A549 (cell line): ENCODE measurements around the gene CYP4V2. TPM values are rescaled to one million over a fixed set of nuclear protein-coding genes. Genes with fewer than 3 reads are reported as not detected.

Experiments
- ATAC-seq, 2 experiments: fragments of 200-7000 bp in 1 of 2; fragments of >200 bp in 1 of 2; cut with Nextera tagmentation in 1 of 2; cut with Tn5 transposase in 1 of 2; 3 replicates each; pipeline versions ENCODE4 v1.8.0 to v1.9.1; 2018 to 2020; ENCODE audit warnings: mild to moderate bottlenecking in 1 of 2, moderate library complexity in 1 of 2
- CTCF ChIA-PET: fragments of 300-600 bp; sonication (Branson Sonifier 250); formaldehyde crosslinking; extraction: SDS; loops from one replicate; lab custom pipeline; 2021; ENCODE audit warnings: antibody characterized with exemption, inconsistent platforms; lab: Yijun Ruan, JAX
- POLR2A ChIA-PET: fragments of 350-600 bp; formaldehyde crosslinking; extraction: SDS; loops from one replicate; lab custom pipeline; 2021; ENCODE audit warnings: antibody characterized with exemption, inconsistent platforms; lab: Yijun Ruan, JAX
- DNase-seq, 2 experiments: peaks; one replicate each; pipeline versions ENCODE4 v3.0.0 to v3.0.0-alpha.2; 2011 to 2016; ENCODE audit warnings: low read depth in 1 of 2, low spot score in 1 of 2
- FAIRE-seq: peaks from 2 replicates; lab custom pipeline; 2011; peaks lifted over from hg19 to GRCh38; lab: Jason Lieb, UNC
- H3K27ac ChIP-seq, 2 experiments: fragments of >200 bp; sonication (Bioruptor Twin); formaldehyde crosslinking; 3 replicates each; pipeline ENCODE4 v1.5.1; 2016 to 2017
- H3K4me1 ChIP-seq: fragments of >200 bp; sonication (Bioruptor Twin); formaldehyde crosslinking; 3 replicates; pipeline ENCODE4 v1.6.1; 2016
- H3K4me2 ChIP-seq: fragments of >200 bp; sonication (Bioruptor Twin); formaldehyde crosslinking; 3 replicates; pipeline ENCODE4 v1.6.1; 2016
- H3K4me3 ChIP-seq: fragments of >200 bp; sonication (Bioruptor Twin); formaldehyde crosslinking; 3 replicates; pipeline ENCODE4 v1.5.1; 2016
- H3K9me3 ChIP-seq: fragments of >200 bp; sonication (Bioruptor Twin); formaldehyde crosslinking; 3 replicates; pipeline ENCODE4 v1.6.1; 2016
- BHLHE40 ChIP-seq: IDR thresholded peaks from 2 replicates; pipeline ENCODE4 v1.6.1; 2012; ENCODE audit warnings: low read depth, low read length, inconsistent platforms
- CHD2 ChIP-seq: fragments of 150-350 bp; IDR thresholded peaks from 2 replicates; pipeline ENCODE4 v1.6.1; 2014; ENCODE audit warnings: low read length; ENCODE audit not compliant: partially characterized antibody
- EHF ChIP-seq: fragments of 250-450 bp; sonication (Bioruptor Pico); IDR thresholded peaks from 2 replicates; pipeline ENCODE4 v1.5.0; 2020; ENCODE audit warnings: mild to moderate bottlenecking
- EHMT2 ChIP-seq: fragments of 200-600 bp; sonication (generic); IDR thresholded peaks from 2 replicates; pipeline ENCODE4 v1.6.1; 2016; ENCODE audit warnings: antibody characterized with exemption, low read depth, mild to moderate bottlenecking, moderate library complexity
- EP300 ChIP-seq, 2 experiments: fragments of >200 bp; sonication (Bioruptor Twin); formaldehyde crosslinking; IDR thresholded peaks; 2 replicates in 1 of 2; 3 replicates in 1 of 2; pipeline ENCODE4 v1.6.1; 2016 to 2017
- FOSL2 ChIP-seq, 2 experiments: fragments of 450-650 bp in 1 of 2; fragments of >200 bp in 1 of 2; sonication (Bioruptor Twin) in 1 of 2; formaldehyde crosslinking; IDR thresholded peaks; 2 replicates each; pipeline versions ENCODE4 v1.5.0 to v1.6.1; 2016 to 2020; ENCODE audit warnings: mild to moderate bottlenecking in 1 of 2, moderate library complexity in 1 of 2
- GATA3 ChIP-seq: IDR thresholded peaks from 2 replicates; pipeline ENCODE4 v1.6.1; 2012; ENCODE audit warnings: borderline replicate concordance
- HDAC2 ChIP-seq: fragments of 200-600 bp; sonication (generic); IDR thresholded peaks from 2 replicates; pipeline ENCODE4 v1.6.1; 2016
- HOXA7 ChIP-seq: fragments of 250-450 bp; sonication (Bioruptor Pico); IDR thresholded peaks from 2 replicates; pipeline ENCODE4 v1.5.0; 2020; ENCODE audit warnings: mild to moderate bottlenecking, moderate library complexity
- HOXB13 ChIP-seq: fragments of 250-450 bp; sonication (Bioruptor Pico); IDR thresholded peaks from 2 replicates; pipeline ENCODE4 v1.5.0; 2020; ENCODE audit warnings: low read depth, mild to moderate bottlenecking, moderate library complexity
- JUNB ChIP-seq: fragments of >200 bp; sonication (Bioruptor Twin); formaldehyde crosslinking; IDR thresholded peaks from 2 replicates; pipeline ENCODE4 v1.6.1; 2016
- NFE2L2 ChIP-seq: fragments of 150-350 bp; conservative IDR thresholded peaks from 2 replicates; pipeline ENCODE4 v1.6.1; 2014; ENCODE audit warnings: low read length
- RARB ChIP-seq: fragments of 250-450 bp; sonication (Bioruptor Pico); IDR thresholded peaks from 2 replicates; pipeline ENCODE4 v1.8.0; 2021; ENCODE audit warnings: mild to moderate bottlenecking, moderate library complexity
- SMC3 ChIP-seq: fragments of >200 bp; sonication (Bioruptor Twin); formaldehyde crosslinking; IDR thresholded peaks from 3 replicates; pipeline ENCODE4 v1.6.1; 2018; ENCODE audit warnings: inconsistent platforms
- ZC3H11A ChIP-seq: fragments of 450-650 bp; IDR thresholded peaks from 2 replicates; pipeline ENCODE4 v1.6.1; 2014; ENCODE audit warnings: antibody characterized with exemption, mild to moderate bottlenecking
- ZFP36 ChIP-seq: fragments of 450-650 bp; IDR thresholded peaks from 2 replicates; pipeline ENCODE4 v1.6.1; 2014; ENCODE audit warnings: borderline replicate concordance; ENCODE audit not compliant: partially characterized antibody
- ZSCAN20 ChIP-seq: fragments of 250-450 bp; sonication (Bioruptor Pico); IDR thresholded peaks from 2 replicates; pipeline ENCODE4 v1.8.0; 2022; ENCODE audit warnings: mild to moderate bottlenecking, moderate library complexity
- WGBS: methylation state at CpG from one replicate; pipeline ENCODE4 v1.1.6; 2017; ENCODE audit errors: missing lambda C conversion rate; 5-methylcytosine and 5-hydroxymethylcytosine counted together
- polyA plus RNA-seq, 4 experiments: library from polyadenylated mRNA; depleted of rRNA in 3 of 4; stranded (reverse); fragments of >200 nt; fragmentation: RNase III in 1 of 4; extraction: RNeasy Plus Mini Kit Qiagen cat#74134 plus additional on column Dnase treatment in 1 of 4; gene quantifications; 2 replicates in 3 of 4; 3 replicates in 1 of 4; pipeline ENCODE4 v1.2.3, GENCODE V29; 2011 to 2017
- TF ChIP-seq, protein P1 (sequence below): fragments of >200 bp; sonication (Bioruptor Twin); formaldehyde crosslinking; IDR thresholded peaks from 2 replicates; pipeline ENCODE4 v1.6.1; 2016
- TF ChIP-seq, protein P2 (sequence below): fragments of >200 bp; sonication (Bioruptor Twin); formaldehyde crosslinking; IDR thresholded peaks from 3 replicates; pipeline ENCODE4 v1.6.1; 2016
- TF ChIP-seq, protein P3 (sequence below): fragments of 250-450 bp; sonication (Bioruptor Pico); IDR thresholded peaks from 2 replicates; pipeline ENCODE4 v1.5.0; 2021; ENCODE audit warnings: mild to moderate bottlenecking, moderate library complexity, borderline replicate concordance
- TF ChIP-seq, protein P4 (sequence below): fragments of 450-650 bp; IDR thresholded peaks from 2 replicates; pipeline ENCODE4 v1.6.1; 2014; ENCODE audit warnings: antibody characterized with exemption
- TF ChIP-seq, protein P5 (sequence below): IDR thresholded peaks from 2 replicates; pipeline ENCODE4 v1.6.1; 2012
- TF ChIP-seq, protein P6 (sequence below): fragments of >200 bp; sonication (Bioruptor Twin); formaldehyde crosslinking; IDR thresholded peaks from 3 replicates; pipeline ENCODE4 v1.5.1; 2016

Gene CYP4V2
- polyA plus RNA-seq, 2 of the 4 experiments (the other 2 are of a cell fraction): 3.0 to 5.0 TPM

DNA sequence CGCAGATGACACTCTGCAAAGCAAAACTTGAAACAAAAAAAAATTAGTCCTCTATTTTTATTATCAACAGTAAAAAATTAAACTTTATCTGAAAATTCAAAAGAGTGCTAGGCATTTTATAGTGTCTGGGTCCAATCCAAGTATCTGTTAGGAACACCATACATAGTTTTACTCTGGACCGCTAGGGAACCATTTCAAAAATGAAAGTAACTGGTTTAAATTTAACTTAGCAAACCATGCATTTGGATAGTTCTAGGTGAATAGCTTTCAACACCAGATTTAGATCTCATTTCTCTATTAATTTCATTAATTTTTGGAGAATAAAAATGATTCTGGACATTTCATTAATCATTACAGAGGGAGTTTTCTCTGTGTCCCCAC is 37.1 kb downstream of the CYP4V2 start:
- FAIRE-seq (no peak), ATAC-seq (no peak), DNase-seq (no peak)
- Histone ChIP-seq H3K27ac (no peak overlapping the region), H3K4me2 (no peak overlapping the region), H3K4me3 (no peak overlapping the region), H3K9me3 (no peaks in the 10 kb centered on the region; the same call in 2 of the 3 replicates), H3K4me1 (no peaks in the 10 kb centered on the region)
- WGBS: 85% methylated on average over 2 of the region's 2 CpGs
- POLR2A ChIA-PET: no interaction called here
- TF ChIP-seq NFE2L2: no peak
- no peak for TF ChIP-seq ZC3H11A
- no peak for TF ChIP-seq HOXB13 (CRISPR knock-in tag)
- TF ChIP-seq FOSL2 (IDR thresholded peaks at IDR 0.05): no peak
- no peak for TF ChIP-seq FOSL2 (CRISPR knock-in tag; IDR thresholded peaks at IDR 0.05)
- TF ChIP-seq, protein P1, sequence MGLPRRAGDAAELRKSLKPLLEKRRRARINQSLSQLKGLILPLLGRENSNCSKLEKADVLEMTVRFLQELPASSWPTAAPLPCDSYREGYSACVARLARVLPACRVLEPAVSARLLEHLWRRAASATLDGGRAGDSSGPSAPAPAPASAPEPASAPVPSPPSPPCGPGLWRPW: no peak
- TF ChIP-seq SMC3: no peak
- TF ChIP-seq, protein P2, sequence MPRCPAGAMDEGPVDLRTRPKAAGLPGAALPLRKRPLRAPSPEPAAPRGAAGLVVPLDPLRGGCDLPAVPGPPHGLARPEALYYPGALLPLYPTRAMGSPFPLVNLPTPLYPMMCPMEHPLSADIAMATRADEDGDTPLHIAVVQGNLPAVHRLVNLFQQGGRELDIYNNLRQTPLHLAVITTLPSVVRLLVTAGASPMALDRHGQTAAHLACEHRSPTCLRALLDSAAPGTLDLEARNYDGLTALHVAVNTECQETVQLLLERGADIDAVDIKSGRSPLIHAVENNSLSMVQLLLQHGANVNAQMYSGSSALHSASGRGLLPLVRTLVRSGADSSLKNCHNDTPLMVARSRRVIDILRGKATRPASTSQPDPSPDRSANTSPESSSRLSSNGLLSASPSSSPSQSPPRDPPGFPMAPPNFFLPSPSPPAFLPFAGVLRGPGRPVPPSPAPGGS: no peak
- TF ChIP-seq RARB (CRISPR knock-in tag): no peak
- no peak for TF ChIP-seq HDAC2
- TF ChIP-seq, protein P3, sequence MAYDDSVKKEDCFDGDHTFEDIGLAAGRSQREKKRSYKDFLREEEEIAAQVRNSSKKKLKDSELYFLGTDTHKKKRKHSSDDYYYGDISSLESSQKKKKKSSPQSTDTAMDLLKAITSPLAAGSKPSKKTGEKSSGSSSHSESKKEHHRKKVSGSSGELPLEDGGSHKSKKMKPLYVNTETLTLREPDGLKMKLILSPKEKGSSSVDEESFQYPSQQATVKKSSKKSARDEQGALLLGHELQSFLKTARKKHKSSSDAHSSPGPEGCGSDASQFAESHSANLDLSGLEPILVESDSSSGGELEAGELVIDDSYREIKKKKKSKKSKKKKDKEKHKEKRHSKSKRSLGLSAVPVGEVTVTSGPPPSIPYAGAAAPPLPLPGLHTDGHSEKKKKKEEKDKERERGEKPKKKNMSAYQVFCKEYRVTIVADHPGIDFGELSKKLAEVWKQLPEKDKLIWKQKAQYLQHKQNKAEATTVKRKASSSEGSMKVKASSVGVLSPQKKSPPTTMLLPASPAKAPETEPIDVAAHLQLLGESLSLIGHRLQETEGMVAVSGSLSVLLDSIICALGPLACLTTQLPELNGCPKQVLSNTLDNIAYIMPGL (CRISPR knock-in tag): no peak
- TF ChIP-seq, protein P4, sequence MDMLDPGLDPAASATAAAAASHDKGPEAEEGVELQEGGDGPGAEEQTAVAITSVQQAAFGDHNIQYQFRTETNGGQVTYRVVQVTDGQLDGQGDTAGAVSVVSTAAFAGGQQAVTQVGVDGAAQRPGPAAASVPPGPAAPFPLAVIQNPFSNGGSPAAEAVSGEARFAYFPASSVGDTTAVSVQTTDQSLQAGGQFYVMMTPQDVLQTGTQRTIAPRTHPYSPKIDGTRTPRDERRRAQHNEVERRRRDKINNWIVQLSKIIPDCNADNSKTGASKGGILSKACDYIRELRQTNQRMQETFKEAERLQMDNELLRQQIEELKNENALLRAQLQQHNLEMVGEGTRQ: no peak
- no peak for TF ChIP-seq BHLHE40
- no peak for TF ChIP-seq ZFP36
- TF ChIP-seq, protein P5, sequence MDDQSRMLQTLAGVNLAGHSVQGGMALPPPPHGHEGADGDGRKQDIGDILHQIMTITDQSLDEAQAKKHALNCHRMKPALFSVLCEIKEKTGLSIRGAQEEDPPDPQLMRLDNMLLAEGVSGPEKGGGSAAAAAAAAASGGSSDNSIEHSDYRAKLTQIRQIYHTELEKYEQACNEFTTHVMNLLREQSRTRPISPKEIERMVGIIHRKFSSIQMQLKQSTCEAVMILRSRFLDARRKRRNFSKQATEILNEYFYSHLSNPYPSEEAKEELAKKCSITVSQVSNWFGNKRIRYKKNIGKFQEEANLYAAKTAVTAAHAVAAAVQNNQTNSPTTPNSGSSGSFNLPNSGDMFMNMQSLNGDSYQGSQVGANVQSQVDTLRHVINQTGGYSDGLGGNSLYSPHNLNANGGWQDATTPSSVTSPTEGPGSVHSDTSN: no peak
- CTCF ChIA-PET: no interaction called here

DNA sequence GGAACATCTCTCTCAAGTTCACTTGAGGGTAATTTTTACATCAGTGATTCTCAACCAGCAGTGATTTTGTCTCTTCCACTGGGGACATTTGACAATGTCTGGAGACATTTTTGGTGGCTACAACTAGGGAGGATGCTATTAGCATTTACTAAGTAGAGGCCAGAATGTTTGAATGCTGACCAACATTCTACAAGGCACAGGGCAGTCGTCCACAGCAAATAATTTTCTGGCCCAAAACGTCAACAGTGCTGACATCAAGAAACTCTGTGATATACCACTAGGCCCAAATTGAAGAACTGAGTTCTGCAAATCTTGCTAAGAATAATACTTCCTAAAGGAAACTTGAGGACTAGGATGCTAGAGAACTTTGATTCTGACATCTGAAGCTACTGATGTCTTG is 43.0 kb downstream of the CYP4V2 start:
- Histone ChIP-seq H3K4me2 (no peak overlapping the region), H3K4me3 (no peak overlapping the region), H3K9me3 (no peaks in the 10 kb centered on the region), H3K27ac (no peak overlapping the region), H3K4me1 (no peaks in the 10 kb centered on the region)
- 12% methylated on average over 2 of the region's 2 CpGs for WGBS
- TF ChIP-seq, protein P1: no peak
- TF ChIP-seq HOXA7 (CRISPR knock-in tag) (no peak), GATA3 (no peak), EP300 (IDR thresholded peaks at IDR 0.05) (no peak), JUNB (no peak), CHD2 (no peak), ZSCAN20 (CRISPR knock-in tag) (no peak), EHMT2 (no peak), EHF (CRISPR knock-in tag) (no peak), NFE2L2 (no peak)
- TF ChIP-seq, protein P6, sequence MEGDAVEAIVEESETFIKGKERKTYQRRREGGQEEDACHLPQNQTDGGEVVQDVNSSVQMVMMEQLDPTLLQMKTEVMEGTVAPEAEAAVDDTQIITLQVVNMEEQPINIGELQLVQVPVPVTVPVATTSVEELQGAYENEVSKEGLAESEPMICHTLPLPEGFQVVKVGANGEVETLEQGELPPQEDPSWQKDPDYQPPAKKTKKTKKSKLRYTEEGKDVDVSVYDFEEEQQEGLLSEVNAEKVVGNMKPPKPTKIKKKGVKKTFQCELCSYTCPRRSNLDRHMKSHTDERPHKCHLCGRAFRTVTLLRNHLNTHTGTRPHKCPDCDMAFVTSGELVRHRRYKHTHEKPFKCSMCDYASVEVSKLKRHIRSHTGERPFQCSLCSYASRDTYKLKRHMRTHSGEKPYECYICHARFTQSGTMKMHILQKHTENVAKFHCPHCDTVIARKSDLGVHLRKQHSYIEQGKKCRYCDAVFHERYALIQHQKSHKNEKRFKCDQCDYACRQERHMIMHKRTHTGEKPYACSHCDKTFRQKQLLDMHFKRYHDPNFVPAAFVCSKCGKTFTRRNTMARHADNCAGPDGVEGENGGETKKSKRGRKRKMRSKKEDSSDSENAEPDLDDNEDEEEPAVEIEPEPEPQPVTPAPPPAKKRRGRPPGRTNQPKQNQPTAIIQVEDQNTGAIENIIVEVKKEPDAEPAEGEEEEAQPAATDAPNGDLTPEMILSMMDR: no peak
- no peak for ATAC-seq
- DNase-seq: no peak
- POLR2A ChIA-PET: no interaction called here
- CTCF ChIA-PET: no interaction called here
- no peak for FAIRE-seq
